Measurements from ENCODE around the gene USP34. TPM values are rescaled to one million over a fixed set of nuclear protein-coding genes. Genes with fewer than 3 reads are reported as not detected.
A peak's percentile ranks its signal among the peaks of the same experiment; 100 is the strongest.
"Not testable (repeated sequence)": the region's sequence is repeated elsewhere in the genome, so short reads cannot be mapped to it uniquely, and the experiment has no call there.

Gene USP34
- polyA plus RNA-seq, 3 donors, result 111 to 154 (median 132) TPM

DNA sequence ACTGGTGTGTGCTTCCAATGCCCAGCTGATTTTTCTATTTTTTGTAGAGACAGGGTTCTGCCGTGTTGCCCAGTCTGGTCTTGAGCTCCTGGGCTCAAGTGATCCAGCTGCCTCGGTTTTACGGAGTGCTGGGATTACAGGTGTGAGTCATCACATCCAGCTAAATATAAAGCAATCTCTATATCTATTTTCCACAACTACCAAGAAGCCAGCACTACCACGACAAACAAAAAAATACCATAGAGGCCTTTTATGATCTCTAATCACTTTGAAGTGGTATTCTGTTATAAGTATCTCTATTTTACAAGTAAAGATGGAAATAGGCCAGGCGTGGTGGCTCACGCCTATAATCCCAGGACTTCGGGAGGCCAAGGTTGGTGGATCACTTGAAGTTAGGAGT is 274.2 kb downstream of the USP34 start:
- DNase-seq, result no peak

DNA sequence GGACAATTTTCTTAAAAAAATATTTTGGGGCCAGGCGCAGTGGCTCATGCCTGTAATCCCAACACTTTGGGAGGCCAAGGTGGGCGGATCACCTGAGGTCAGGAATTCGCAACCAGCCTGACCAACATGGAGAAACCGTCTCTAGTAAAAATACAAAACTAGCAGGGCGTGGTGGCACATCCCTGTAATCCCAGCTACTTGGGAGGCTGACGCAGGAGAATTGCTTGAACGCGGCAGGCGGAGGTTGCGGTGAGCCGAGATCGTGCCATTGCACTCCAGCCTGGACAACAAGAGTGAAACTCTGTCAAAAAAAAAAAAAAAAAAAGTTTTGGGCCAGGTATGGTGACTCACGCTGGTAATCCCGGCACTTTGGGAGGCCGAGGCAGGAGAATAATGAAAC is 276.2 kb downstream of the USP34 start:
- not testable (repeated sequence) for DNase-seq

DNA sequence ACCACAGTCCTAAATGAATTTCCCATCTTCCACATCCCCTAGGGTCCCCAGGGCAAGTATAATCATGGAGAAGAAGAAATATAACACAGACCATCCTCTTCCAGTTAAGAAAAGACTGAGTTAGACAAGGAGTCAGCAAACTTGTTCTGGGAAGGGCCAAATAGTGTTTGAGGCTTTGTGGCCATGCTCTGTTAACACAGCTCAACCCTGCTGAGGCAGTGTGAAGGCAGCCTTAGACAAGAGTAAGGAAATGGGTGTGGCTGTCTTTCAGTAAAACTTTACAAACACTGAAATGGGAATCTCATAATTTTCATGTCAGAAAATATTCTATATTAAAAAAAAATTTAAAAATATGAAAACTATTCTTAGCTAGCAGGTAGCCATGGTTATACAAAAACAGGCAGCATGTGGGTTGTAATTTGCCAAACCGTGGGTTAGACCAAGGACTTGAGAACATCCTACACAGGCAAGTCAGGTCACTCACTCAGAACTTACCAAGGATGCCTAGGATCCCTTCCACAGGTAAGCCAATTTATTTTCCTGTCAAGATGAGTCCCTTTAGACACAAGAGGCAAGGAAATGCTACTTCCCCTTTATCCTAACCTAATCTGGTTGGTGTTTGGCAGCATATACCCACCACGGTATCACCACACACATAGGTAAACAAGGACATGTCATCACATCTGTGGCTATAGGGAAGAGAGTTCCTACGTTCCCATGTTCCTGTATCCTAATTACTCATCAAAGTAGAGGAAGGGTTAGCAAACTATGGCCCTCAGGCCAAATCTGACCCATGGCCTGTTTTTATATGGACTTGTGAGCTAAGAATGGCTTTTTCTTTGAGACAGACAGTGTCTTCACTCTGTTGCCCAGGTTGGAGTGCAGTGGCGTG is 277.0 kb downstream of the USP34 start:
- DNase-seq, result no peak

DNA sequence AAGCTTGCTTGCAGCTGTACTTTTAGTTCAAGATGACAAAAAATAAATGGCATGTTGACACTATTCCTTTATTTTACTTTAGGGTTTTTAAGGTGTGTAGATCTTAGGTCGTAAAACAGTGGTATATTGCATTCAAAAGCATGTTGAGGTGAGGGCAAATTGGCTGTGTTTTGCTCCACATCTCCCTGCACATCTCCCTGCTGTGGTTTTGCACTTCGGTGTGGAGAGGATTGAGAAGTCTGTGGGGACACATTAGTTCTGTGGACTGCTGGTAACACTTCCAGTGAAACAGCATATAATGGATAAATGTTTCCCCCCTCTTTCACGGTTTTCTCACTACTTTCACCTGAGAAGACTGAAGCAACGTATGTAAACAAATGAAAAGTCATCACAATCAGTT is 283.8 kb downstream of the USP34 start:
- DNase-seq, result no peak

DNA sequence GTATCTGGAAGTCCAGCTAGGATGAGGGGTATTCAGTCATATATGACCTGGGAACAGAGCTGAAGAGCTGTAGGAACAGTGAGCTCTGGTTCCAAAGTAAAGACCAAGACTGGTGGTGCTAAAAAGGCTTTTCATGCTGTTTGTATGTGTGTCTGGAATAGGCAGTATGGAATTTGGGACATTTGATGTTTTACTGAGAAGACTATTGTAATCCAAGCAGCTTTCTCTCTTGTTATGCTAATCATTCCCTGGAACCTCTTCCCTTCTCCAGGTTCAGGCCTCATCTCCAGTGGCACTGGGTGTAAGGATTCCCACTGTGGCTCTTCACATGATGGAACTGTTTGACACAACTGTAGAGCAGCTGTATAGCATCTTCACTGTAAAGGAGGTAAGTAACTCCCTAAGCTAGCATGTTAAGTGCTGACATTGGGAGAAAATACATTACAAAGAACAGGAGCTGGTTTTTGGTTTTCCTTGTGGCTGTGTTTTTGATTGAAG is 285.6 kb downstream of the USP34 start:
- DNase-seq, result no peak

DNA sequence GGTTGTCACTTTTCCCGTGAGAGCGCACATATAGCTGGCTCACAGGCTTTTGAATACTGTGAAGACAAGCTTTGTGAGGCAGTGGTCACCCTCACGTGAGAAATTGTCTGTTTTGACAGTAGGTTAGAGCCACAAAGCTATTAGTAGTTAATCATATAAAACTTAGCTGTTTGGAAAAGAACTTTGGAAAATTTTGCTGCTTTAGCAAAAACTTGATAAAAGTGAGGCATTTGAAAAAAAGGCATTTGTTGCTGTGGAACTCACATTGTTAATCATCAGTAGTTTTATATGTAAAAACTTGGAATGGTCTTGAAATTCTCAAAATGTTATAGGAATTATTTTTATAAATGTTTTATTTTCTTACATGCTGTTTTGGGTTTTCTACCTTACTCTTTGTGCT is 286.6 kb downstream of the USP34 start:
- DNase-seq, result no peak

DNA sequence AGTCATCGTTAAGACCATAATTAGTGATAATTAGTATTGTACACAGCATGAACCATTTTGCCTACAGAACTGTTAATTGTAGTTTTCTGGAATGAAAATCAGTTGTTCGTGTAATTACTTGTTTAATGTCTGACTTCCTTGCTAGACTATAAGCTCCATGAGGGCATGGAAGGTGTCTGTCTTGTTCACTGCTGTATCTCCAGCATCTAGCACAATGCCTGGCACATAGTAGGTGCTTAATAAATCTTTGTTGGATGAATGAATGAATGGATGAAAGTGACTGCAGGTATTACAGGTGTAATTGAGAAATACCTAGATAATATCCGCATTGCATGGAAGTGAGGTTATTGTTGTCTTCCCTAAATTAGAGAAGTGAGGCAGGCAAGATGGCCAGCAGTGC is 287.1 kb downstream of the USP34 start:
- DNase-seq, result no peak

DNA sequence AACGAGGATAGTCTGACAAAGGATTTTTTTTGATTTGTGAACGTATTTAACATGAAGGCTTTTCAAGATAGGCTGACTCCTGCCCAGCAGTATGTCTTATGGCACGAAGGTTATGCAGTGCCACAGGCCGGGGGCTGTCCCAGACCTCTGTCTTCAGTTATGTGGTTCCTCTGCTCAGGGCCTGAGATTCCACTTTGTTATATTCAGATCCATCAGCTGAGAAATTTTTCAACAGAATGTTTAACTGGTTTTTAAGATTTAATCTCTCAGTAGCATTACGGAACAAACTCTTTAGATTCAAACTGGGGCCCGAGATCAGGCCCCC is 288.9 kb downstream of the USP34 start:
- no peak for DNase-seq

DNA sequence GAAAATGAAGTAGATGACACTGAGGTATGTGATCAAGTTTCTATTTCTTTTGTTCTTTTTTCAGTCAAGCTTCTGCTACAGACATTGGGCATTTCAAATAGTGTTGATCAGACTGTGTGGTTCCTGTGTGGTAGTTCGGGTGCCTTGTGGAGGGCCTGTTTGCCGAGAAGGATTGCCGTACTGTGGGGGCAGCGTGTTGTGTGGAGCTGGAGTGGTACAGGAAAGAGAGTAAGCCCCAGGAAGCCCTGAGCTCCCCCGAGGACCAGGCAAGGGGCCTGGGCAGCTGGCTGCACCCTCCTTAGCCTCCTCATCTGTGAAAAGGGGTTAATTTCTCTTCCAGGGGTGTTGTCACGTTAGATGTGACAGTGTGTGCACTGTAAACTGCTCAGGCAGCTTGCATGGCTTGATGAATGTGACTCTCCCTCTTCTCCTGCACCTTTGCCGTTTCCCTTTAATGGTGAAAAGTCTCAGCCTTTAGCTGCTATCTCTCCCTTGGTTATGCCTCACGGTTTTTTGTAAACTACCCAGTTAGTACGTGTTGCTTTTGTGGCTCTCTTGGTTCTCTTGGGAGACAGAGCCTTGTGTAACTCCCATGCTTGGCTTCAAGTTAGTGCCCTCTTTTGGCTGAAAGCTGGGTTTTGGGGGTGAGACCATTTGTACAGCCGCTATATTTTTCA is 289.4 kb downstream of the USP34 start:
- no peak for DNase-seq

DNA sequence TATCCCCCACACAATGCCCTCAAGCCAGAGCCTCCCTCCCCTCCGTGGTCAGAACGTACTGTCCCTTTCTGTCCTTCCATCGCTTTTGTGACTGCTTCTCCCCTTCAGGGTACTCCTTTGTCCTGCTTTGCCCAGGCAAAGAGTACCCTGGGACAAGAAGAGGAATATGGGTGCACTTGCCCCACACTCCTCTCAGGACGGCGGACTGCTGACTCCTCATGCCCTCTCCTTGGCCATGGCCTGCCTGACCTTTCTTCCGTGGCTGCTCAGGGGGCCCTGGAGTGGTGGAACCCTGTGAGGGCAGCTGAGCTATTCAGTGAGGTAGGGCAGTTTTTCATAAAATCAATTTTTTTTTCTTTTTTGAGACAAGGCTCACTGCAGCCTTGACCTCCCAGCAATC is 290.2 kb downstream of the USP34 start:
- no peak for DNase-seq

DNA sequence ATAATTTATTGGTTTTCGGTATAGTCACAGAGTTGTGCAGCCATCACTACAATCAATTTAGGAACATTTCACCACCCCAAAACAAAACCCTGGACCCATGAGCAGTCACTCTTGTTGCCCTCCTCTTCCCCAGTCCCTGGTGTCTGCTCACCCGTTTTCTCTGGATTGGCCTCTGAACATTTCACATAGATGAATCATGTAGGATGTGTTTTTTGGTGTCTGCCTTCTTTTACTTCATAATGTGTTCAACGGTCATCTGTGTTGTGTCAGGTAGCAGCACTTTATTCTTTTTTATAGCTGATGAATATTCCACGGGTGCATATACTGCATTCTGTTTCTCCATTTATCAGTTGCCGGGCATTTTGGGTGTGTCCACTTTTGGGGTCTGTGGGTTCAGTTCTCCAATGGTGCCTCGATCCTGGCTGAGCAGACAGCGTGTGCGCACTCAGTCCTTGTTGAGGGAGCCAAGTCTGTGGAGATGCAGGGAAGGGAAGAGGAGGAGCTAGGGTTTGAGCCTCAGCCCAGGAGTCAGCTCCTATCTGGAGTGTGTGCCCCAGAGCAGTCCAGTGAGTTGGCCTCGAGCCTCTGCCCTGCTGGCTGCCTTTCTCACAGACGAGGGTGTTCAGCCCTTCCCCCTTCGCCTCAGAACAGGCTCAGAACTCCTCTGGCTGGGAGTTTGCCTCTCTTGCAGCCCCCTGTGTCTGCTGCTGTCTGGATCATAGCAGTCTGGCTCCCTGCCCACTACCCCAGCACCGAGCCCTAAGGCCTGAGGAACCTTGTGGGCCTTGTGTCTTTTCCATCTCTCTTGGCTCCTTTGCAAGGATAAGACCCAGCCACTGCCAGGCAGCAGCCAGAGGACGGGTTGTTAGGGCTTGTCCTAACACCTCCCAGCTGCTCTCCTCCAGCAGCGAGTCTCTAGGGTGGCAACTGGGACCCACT is 290.9 kb downstream of the USP34 start:
- no peak for DNase-seq

DNA sequence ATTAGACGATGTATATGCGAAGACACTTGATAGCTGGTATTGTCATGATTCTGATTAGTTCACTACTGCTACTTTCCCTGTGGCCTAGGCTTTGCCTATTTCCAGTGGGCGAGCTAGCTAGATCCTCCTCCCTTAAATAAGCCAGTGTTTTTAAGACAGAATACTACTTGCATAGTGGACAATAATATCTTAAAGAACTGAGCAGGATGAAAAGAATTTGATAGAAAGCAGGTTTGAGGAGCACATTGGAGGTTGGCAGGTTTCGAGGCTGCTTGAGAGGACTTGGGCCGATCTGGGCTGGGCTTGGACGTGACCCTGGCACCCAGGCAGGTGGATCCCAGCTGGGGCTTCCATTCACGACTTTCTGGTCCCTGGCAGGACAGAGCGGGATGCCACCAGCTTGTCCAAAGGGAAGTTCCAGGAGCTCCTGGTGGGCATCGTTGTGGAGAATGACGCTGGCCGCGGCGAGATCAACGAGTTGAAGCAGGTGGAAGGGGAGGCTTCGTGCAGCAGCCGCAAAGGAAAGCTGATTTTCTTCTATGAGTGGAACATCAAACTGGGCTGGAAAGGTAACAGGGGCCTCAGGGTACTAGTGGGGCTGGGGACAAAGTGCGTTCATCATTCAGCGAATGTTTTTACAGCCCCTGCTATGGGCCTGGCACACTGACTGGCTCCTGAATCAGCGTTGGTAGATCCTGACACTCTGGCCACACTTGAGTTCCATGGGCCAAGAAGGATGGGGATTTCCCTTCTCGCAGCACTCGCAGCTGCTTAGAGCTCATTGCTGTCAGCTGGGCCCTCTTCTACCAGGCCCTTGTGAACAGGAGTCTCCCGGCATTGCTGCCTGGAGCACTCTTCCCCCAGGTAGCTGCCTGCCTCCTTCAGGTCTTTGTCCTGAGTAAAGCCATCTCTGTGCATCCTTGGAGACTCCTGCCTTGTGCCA is 292.0 kb downstream of the USP34 start:
- no peak for DNase-seq

DNA sequence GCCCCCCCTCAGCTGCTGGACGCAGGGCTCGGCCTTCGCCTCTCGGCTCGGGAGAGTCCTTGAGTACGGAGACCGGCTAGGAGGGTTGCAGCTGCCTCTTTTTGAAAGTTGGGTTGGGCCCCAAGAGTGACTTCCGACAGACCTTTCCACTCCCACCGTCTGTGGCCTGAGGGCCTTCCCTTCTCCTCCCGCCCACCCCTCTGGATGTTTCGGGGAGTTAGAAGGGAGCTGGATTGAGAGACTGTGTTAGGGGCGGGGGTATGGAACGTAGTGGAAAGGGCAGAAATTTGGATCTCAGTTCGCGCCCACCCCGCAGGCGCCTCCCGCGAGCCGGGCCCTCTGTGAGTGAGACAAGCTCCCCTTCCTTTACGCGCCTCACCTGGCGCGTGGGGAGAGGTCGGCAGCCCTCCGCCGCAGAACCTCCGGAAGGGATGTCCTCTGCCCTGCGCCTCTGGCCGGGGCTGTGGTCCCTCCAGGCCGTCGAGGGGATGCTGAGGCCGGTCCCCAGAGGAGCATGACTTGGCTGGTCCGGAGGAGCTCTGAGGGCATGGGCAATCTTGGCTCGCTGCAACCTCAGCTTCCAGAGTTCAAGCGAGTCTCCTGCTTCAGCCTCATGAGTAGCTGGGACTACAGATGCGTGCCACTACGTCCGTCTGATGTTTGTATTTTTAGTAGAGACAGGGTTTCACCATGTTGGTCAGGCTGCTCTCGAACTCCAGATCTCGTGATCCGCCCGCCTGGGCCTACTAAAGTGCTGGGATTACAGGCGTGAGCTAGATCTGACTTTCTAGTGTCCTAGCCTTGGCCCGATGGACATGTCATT is 292.9 kb downstream of the USP34 start:
- DNase-seq, result peak; percentile 40

DNA sequence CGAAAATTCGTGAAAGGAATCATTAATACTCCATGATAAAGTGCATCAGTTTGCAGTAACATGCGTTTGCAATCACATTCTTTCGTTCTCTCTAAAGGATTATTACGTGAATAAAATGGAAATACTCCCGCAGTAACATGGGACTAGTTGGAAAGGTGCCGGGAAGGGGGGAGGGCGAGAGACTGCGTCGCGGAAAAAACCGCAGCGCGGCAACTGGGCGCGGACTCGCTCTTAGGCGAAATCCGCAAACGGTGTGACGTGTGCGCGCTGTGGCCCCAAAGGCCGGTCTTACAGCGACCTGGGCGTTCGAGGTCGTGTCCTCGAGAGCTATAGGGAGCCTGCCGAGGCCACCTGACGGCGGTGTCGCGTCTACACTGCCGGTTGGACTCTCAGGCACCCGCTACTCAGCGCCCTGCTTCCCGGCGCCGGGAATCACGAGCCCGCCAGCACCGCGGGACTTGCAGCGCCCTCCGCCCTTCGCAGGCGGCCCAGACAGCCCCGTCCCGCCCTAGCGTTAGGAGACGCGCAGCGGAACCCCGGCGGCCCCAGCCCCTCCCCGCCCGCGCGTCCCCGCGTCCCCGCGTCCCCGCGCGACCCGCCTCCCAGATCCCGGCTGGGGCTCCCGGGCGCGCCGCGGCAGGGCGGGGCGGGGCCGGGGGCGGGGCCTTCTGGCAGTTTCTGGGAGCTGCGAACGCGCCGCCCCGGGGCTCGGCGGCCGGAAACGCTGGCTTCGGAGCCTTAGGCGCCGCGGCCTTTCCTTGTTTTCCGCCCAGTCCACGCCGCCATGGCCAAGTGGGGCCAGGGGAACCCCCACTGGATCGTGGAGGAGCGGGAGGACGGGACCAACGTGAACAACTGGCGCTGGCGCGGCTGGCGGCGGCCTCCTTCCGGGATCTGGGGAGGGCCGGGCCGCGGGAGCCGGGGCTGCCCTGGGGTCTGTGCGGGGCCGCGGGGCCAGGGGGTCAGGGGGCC is 293.8 kb downstream of the USP34 start:
- DNase-seq, result peak; percentile 94

DNA sequence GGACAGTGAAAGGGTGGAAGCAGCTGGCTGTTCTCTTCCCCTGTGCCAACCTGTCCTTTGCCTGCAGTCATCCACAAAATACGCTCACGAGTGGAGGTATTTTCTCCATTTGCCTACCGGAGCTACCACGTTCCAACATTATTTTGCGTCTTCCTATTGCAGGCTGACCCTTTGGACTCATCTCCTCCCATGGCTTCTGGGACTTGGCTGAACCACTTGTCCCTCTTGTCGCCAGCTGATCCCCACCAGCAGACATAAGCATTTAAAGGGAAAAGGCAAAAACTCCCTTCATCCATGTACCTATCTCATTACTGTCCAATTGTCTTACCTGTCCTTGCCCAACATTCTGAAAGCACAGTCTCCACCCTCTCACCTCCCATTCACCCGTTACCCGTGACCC is 295.9 kb downstream of the USP34 start:
- no peak for DNase-seq

DNA sequence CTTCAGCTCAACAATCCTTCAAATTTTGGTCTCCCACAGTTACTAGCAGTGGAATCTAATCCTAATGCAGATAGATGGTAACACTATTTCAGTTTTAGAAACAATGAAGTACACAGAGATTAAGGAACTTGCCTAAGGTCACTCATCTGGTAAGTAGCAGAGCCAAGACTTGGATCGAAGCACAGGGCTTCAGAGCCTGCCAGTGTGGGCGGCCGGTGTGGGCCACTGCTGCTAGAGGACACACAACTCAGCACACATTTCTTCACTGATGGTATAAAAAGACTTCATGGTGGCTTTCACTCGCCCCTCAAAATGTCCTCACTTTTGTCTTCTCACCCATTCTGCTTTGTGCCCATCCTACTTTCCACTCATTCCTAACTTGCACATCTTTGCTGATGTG is 297.8 kb downstream of the USP34 start:
- no peak for DNase-seq

DNA sequence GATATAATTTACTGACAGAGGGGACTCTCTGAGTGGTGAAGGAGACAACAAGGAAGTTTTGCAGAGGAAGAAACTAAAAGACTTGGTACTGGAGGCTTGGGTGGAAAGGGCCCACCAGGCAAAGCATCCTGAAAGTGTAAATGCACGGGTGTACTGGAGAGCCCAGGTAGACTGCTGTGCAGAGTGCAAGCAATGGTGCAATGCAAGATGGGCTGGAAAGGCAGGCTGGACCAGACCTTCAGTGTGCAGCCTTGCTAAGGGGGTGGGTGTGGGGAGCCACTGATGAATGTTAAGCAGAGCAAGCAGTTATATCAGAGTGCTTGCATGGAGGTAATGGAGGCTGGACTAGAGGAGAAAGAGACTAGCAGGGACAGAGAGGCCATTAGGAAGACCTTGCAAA is 298.2 kb downstream of the USP34 start:
- DNase-seq, result no peak

DNA sequence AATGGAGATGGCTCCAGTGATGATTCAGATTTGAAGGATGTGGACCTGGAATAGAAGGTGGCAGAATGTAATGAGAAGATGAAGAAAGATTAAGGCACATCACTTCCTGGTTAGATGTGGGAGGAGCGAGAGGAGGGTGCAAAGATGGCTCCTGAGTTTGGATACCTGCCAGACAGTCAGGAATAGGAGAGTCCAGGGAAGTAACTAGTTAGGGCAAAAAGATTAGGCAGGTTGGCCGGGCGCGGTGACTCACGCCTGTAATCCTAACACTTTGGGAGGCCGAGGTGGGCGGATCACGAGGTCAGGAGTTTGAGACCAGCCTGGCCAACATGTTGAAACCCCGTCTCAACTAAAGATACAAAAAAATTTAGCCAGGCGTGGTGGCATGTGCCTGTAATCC is 303.3 kb downstream of the USP34 start:
- DNase-seq, result no peak

DNA sequence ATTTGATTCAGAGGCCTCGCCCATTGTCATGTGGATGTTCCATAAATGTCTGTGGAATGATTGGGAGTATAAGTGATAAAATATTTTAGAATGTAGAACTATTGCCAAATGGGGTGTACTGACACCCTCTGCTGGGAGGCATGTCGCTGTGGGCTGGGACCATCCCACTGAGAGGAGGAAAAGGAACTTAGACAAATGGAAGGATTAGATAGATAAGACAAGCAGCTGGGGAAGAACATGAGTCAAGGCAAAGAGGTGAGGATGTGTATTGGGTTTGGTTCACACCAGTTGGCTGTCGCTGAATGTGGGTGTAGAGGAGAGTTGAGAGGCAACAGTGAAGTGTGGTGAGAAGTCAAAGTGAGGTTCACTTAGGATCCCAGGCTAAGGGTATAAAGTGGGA is 304.9 kb downstream of the USP34 start:
- DNase-seq, result no peak

Measured in renal pelvis (tissue), 4 donors.